ENCODE measurements around the gene SUMF1. TPM values are rescaled to one million over a fixed set of nuclear protein-coding genes. Genes with fewer than 3 reads are reported as not detected.

SUMF1 gene
- total and polyA plus RNA-seq, 2 of the 13 experiments (the other 11 are each of a cell fraction or from before 2014, with no cell fraction given): 18.5 to 28.9 TPM

- TF ChIP-seq NCOR1 (IDR thresholded peaks at IDR 0.05; ENCODE audit: borderline replicate concordance, low read length) (no peak), TMF1 (CRISPR knock-in tag; IDR thresholded peaks at IDR 0.05; ENCODE audit: low read depth) (no peak), ZNF350 (CRISPR knock-in tag; IDR thresholded peaks at IDR 0.05; ENCODE audit: borderline replicate concordance, low read depth) (no peak), TERF1 (CRISPR knock-in tag; IDR thresholded peaks at IDR 0.05) (no peak), GABPA (IDR thresholded peaks at IDR 0.05; ENCODE audit: low read depth, low read length) (no peak), GABPA (CRISPR knock-in tag; IDR thresholded peaks at IDR 0.05; ENCODE audit: low read depth) (no peak)
These were observed 87.1 kb downstream of the SUMF1 start (continued) for GRCh38 chr3:4380013-4380412.

GRCh38 chr3:4376499-4376898, 90.6 kb downstream of the SUMF1 start:
- no TSS peak for BruUV-seq (replicated peaks)
- Histone ChIP-seq H3K79me2 (ENCODE audit: insufficient read depth, low read length) (no peaks in the 10 kb centered on the region), H2AFZ (ENCODE audit: low read length) (no peak overlapping the region), H3K27me3 (ENCODE audit: control insufficient read depth in 1 of 2, insufficient read depth in 2 of 2, low read length in 2 of 2) (no peaks in the 10 kb centered on the region), H3K36me3 (replicated peaks in 1 of 2; ENCODE audit: control insufficient read depth in 1 of 2, insufficient read depth in 2 of 2, low read length in 2 of 2) (peaks cover 1 to 5% of the 10 kb centered on the region in 2 experiments; a peak in 1 of 5 replicates), H3K27ac (ENCODE audit: extremely low read length, insufficient read depth, low read length) (no peak overlapping the region), H3K4me3 (replicated peaks in 1 of 3; ENCODE audit: insufficient read depth in 1 of 3, low read depth in 2 of 3, low read length in 3 of 3) (no peak overlapping the region), H3K9me3 (ENCODE audit: low read length) (0 out of 2 replicates have a peak, but pooled peaks cover 8% of the 10 kb centered on the region), H4K20me1 (ENCODE audit: insufficient read depth, low read length) (no peaks in the 10 kb centered on the region), H3K4me2 (ENCODE audit: low read depth, low read length) (no peak overlapping the region), H3K4me1 (ENCODE audit: insufficient read depth, low read length) (no peaks in the 10 kb centered on the region), H3K9ac (ENCODE audit: insufficient read depth, low read depth, low read length) (no peak overlapping the region)
- no peak for TF ChIP-seq SMARCE1 (IDR thresholded peaks at IDR 0.05; ENCODE audit: borderline replicate concordance)
- no peak for TF ChIP-seq ETV5 (CRISPR knock-in tag; IDR thresholded peaks at IDR 0.05; ENCODE audit: borderline replicate concordance)
- no peak for TF ChIP-seq ZNF546 (CRISPR knock-in tag; conservative IDR thresholded peaks at IDR 0.05)
- TF ChIP-seq ZNF44 (CRISPR knock-in tag; IDR thresholded peaks at IDR 0.05): no peak
- in situ Hi-C loops (cut with HindIII; ENCODE audit: extremely low pct_ligation_motif_present, low pct_unique_long_range_greater_than_20kb) (no loop called here), intact Hi-C loops (cut with micrococcal nuclease; ENCODE audit: unreplicated experiment) (no loop called here)
- FAIRE-seq (no peak), ATAC-seq (no peak), DNase-seq (ENCODE audit: low spot score) (no peak)
- ChIA-PET POLR2A (no interaction called here), CTCF (ENCODE audit: low intra/inter-chr PET ratio, low total read pairs) (no interaction called here)
- WGBS (ENCODE audit: low lambda C conversion rate): 94% methylated on average over 2 of the region's 2 CpGs
